Measurements from ENCODE around the gene PTMS.

PTMS gene

DNA sequence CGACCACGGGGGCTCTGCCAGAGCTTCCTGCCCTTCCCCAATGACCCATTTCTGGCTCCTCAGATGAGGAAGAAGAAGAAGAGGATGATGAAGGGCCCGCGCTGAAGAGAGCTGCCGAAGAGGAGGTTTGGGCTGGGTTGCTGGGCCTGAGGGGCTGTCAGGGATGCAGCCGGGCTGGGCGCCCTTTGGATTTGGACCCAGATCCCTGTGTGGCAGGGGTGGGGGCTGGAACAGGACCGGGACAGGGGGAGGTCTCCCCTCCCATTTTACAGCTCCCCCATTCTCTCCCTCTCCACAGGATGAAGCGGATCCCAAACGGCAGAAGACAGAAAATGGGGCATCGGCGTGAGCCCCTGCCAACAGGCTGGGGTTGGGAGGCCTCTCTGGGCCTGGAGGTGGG, 3.9 kb downstream of the PTMS start:
- ATAC-seq: no peak
- TF ChIP-seq, protein P1, sequence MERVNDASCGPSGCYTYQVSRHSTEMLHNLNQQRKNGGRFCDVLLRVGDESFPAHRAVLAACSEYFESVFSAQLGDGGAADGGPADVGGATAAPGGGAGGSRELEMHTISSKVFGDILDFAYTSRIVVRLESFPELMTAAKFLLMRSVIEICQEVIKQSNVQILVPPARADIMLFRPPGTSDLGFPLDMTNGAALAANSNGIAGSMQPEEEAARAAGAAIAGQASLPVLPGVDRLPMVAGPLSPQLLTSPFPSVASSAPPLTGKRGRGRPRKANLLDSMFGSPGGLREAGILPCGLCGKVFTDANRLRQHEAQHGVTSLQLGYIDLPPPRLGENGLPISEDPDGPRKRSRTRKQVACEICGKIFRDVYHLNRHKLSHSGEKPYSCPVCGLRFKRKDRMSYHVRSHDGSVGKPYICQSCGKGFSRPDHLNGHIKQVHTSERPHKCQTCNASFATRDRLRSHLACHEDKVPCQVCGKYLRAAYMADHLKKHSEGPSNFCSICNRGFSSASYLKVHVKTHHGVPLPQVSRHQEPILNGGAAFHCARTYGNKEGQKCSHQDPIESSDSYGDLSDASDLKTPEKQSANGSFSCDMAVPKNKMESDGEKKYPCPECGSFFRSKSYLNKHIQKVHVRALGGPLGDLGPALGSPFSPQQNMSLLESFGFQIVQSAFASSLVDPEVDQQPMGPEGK (CRISPR knock-in tag; IDR thresholded peaks at IDR 0.05; ENCODE audit: borderline replicate concordance): no peak
- TF ChIP-seq, protein P2, sequence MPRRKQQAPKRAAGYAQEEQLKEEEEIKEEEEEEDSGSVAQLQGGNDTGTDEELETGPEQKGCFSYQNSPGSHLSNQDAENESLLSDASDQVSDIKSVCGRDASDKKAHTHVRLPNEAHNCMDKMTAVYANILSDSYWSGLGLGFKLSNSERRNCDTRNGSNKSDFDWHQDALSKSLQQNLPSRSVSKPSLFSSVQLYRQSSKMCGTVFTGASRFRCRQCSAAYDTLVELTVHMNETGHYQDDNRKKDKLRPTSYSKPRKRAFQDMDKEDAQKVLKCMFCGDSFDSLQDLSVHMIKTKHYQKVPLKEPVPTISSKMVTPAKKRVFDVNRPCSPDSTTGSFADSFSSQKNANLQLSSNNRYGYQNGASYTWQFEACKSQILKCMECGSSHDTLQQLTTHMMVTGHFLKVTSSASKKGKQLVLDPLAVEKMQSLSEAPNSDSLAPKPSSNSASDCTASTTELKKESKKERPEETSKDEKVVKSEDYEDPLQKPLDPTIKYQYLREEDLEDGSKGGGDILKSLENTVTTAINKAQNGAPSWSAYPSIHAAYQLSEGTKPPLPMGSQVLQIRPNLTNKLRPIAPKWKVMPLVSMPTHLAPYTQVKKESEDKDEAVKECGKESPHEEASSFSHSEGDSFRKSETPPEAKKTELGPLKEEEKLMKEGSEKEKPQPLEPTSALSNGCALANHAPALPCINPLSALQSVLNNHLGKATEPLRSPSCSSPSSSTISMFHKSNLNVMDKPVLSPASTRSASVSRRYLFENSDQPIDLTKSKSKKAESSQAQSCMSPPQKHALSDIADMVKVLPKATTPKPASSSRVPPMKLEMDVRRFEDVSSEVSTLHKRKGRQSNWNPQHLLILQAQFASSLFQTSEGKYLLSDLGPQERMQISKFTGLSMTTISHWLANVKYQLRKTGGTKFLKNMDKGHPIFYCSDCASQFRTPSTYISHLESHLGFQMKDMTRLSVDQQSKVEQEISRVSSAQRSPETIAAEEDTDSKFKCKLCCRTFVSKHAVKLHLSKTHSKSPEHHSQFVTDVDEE (CRISPR knock-in tag; IDR thresholded peaks at IDR 0.05): no peak
- TF ChIP-seq ZNF8 (CRISPR knock-in tag; IDR thresholded peaks at IDR 0.05) (no peak), TOX (CRISPR knock-in tag; IDR thresholded peaks at IDR 0.05; ENCODE audit: borderline replicate concordance) (no peak)

DNA sequence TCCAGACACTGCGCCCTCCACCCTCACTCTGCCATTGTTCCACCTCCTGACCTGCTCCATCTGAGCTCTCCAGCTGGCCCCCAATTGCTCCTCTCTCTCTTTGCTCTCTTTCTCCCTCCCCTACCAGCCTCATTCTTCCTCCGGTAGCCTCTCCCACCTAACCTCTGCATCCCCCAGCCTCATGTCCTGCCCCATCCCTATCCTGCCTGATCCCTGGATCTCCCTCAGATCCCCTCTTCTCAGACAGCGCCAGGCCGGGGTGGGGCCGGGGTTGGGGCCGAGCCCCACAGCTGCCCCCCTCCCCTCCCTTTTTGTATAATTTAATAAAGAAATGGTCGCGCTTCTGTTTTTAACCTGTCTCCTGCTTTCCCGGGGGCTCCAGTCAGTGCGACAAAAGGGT, 4.4 kb downstream of the PTMS start:
- ATAC-seq: no peak
- TF ChIP-seq, protein P2 (CRISPR knock-in tag; IDR thresholded peaks at IDR 0.05): no peak
- TF ChIP-seq CSDC2 (CRISPR knock-in tag; IDR thresholded peaks at IDR 0.05): no peak
- TF ChIP-seq TCF4 (CRISPR knock-in tag; IDR thresholded peaks at IDR 0.05; ENCODE audit: borderline replicate concordance): no peak

DNA sequence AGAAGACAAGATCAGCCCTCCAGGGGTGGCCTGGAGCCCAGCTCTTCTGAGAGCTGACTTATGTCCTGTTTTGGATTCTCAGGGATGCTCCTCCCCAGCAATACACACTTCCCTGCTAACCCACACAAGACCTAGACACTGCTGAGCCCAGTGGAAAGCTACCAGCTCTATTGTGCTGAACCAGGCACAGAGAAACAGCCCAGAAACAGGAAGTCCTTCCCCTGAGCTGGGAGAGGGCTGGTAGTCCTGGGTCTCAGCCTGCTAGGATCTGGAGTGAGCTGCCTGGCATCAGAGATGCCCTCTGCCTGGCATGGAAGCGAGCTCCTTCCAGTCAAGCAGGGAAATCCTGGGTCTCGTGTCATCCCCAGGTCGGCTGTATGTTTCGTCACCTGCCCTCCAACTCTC, 4.9 kb downstream of the PTMS start:
- ATAC-seq: no peak
- TF ChIP-seq, protein P3, sequence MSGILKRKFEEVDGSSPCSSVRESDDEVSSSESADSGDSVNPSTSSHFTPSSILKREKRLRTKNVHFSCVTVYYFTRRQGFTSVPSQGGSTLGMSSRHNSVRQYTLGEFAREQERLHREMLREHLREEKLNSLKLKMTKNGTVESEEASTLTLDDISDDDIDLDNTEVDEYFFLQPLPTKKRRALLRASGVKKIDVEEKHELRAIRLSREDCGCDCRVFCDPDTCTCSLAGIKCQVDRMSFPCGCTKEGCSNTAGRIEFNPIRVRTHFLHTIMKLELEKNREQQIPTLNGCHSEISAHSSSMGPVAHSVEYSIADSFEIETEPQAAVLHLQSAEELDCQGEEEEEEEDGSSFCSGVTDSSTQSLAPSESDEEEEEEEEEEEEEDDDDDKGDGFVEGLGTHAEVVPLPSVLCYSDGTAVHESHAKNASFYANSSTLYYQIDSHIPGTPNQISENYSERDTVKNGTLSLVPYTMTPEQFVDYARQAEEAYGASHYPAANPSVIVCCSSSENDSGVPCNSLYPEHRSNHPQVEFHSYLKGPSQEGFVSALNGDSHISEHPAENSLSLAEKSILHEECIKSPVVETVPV (CRISPR knock-in tag; IDR thresholded peaks at IDR 0.05): no peak
- TF ChIP-seq ZNF8 (CRISPR knock-in tag; IDR thresholded peaks at IDR 0.05) (no peak), OSR1 (CRISPR knock-in tag; IDR thresholded peaks at IDR 0.05) (no peak), ZC3H10 (CRISPR knock-in tag; IDR thresholded peaks at IDR 0.05) (no peak), ZFP3 (CRISPR knock-in tag; IDR thresholded peaks at IDR 0.05) (no peak), ESRRG (CRISPR knock-in tag; IDR thresholded peaks at IDR 0.05) (no peak)
- TF ChIP-seq, protein P2 (CRISPR knock-in tag; IDR thresholded peaks at IDR 0.05): no peak

DNA sequence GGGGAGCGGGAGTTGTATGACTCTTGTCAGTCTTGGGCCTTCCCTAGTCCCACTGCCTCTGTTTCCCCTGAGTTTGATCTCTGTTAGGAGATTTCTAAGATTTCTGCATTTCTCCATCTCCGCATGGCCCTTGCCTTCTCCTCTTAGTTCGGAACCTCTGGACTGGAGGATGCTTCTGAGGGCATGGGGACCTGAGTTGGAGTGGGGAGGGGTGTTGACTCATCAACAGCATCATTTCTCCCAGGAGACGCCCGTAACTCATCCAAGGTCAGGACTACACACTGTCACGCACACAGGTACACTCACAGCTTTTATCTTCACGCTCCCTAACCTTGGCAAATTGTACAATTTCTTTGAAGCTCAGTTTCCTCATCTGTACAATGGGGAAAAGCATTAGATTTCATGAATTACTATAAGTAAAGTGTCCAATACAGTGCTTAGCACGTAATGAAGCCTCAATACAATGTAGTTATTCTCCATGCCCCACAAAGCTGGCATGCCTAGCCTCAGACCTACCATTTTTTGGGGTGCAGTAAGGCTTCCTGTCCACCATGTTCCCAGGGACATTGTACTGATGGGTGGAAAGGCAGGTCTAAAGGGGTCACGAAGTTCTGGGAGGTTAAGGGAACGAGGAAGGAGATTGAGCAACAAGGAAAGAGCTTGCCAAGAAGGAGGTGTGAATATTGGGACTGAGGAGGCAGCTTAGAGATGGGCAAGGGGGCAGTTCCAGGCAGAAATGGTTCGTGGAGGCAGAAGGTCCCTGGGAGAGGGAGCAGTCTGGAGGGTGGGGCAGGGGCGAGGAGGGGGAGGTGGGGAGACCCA, 5.6 kb downstream of the PTMS start:
- ATAC-seq: no peak
- no peak for TF ChIP-seq ZNF70 (CRISPR knock-in tag; IDR thresholded peaks at IDR 0.05)
- no peak for TF ChIP-seq ZC3H10 (CRISPR knock-in tag; IDR thresholded peaks at IDR 0.05)

Data from SK-N-SH treated with all-trans-retinoic acid at 6 μM for 48 hours (cell line).